ENCODE results near the gene DGKQ. TPM values are rescaled to one million over a fixed set of nuclear protein-coding genes. Genes with fewer than 3 reads are reported as not detected.

DGKQ gene
- total RNA-seq, 1 experiment from 2014 or later, result 12.2 TPM

- H3K4me1 ChIP-seq (ENCODE audit: control insufficient read depth, insufficient read depth, low read length), result peaks cover 13% of the 10 kb centered on the region; the same call in 1 of the 2 replicates
- DNase-seq (ENCODE audit: low read depth, low spot score) (no peak), ATAC-seq (peak; percentile 46; the same call in 1 of the 2 replicates)
- ChIA-PET POLR2A (interaction anchor here (0.8 kb wide), 1 partner anchor 11 kb away, joined by 3 read pairs; no protein-coding TSS in a partner anchor), CTCF (no interaction called here)
- H3K4me3 ChIP-seq (ENCODE audit: low read depth in 2 of 2, low read length in 2 of 2), result peak overlapping the region; percentile 90 to 97
- in situ Hi-C loops (cut with HindIII; ENCODE audit: low pct_unique_long_range_greater_than_20kb, low sequenced_read_pairs) (no loop called here), intact Hi-C loops (cut with micrococcal nuclease; ENCODE audit: unreplicated experiment) (no loop called here)
- H3K9me3 ChIP-seq (ENCODE audit: control insufficient read depth, insufficient read depth, low read depth, low read length), result no peaks in the 10 kb centered on the region
- H3K36me3 ChIP-seq (ENCODE audit: control insufficient read depth, insufficient read depth, low read length), result peaks cover 4% of the 10 kb centered on the region; the same call in 1 of the 2 replicates
- no peaks in the 10 kb centered on the region for H3K27me3 ChIP-seq (ENCODE audit: control insufficient read depth, insufficient read depth, low read length)
- H3K27ac ChIP-seq (ENCODE audit: low read length), result peak overlapping the region; percentile 82
- TSS peak; percentile 92 for BruUV-seq (replicated peaks)
- no peak for TF ChIP-seq SIN3A (IDR thresholded peaks at IDR 0.05; ENCODE audit: borderline replicate concordance, insufficient read depth, low read depth, low read length)
- no peak for TF ChIP-seq CTCF (IDR thresholded peaks at IDR 0.05)
- TF ChIP-seq REST (IDR thresholded peaks at IDR 0.05; ENCODE audit: insufficient read depth in 1 of 2, low read depth in 2 of 2, low read length in 1 of 2), result no peak
- TF ChIP-seq TCF7L2 (IDR thresholded peaks at IDR 0.05; ENCODE audit: low read depth, low read length), result no peak
- no peak for TF ChIP-seq POLR2AphosphoS5 (IDR thresholded peaks at IDR 0.05; ENCODE audit: low read depth, low read length)
Measured at GRCh38 chr4:932713-933070, 40.7 kb downstream of the DGKQ start.

DNA sequence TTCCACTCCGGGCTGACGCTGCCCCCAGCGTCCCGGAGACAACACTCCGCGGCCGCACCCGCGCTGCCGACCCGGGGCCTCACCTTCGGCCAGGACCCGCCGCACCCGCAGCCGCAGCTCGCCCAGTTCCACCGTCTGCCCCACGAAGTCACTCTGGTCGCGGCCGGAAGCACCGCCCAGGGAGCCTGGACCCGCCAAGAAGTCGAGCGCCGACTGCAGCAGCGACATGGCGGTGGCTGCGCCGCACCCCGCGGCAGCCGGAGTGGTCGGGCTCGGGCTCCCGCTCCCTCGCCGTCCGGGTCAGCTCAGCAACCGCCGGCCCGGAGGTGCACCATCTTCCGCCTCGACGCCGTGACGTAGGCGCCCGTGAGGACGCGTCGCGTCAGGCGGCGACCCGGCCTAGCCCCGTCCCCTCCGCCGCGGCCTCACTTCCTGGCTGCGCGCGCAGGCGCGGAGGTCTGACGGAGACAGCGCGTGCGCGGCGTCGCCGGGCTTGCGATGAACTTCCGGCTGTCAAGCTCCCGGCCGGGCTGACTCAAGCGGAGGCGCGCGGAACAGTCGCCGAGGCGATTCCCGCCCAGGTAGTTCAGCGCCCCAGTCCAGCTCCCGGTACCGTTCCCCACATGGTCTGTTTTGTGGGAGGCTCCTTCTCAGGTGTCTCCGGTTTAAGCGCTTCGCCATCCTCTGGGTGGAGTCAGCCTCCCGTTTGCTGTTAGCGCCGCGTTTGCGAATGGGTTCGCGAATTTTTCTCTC lies 41.2 kb downstream of the DGKQ start, which contains the start of the genes GAK and TMEM175:
Gene GAK (minus strand): TSS at position 357 of the 753 bp plus-strand sequence. CDS start 129 bp downstream, at position 228.
Gene TMEM175 (plus strand): TSS at position 501 of the 753 bp plus-strand sequence. CDS start 15,280 bp downstream, outside the sequence.
- no TSS peak for BruUV-seq (replicated peaks)
- H3K4me1 ChIP-seq (ENCODE audit: control insufficient read depth, insufficient read depth, low read length), result peaks cover 13% of the 10 kb centered on the region; the same call in 1 of the 2 replicates
- TF ChIP-seq POLR2AphosphoS5 (IDR thresholded peaks at IDR 0.05; ENCODE audit: low read depth, low read length), result peak; percentile 70
- no peak for TF ChIP-seq TCF7L2 (IDR thresholded peaks at IDR 0.05; ENCODE audit: low read depth, low read length)
- no peak for TF ChIP-seq CTCF (IDR thresholded peaks at IDR 0.05)
- TF ChIP-seq REST (IDR thresholded peaks at IDR 0.05; ENCODE audit: insufficient read depth in 1 of 2, low read depth in 2 of 2, low read length in 1 of 2), result no peak
- TF ChIP-seq SIN3A (IDR thresholded peaks at IDR 0.05; ENCODE audit: borderline replicate concordance, insufficient read depth, low read depth, low read length), result 0 out of 2 replicates have a peak, but pooled peaks have one; percentile 85
- in situ Hi-C loops (cut with HindIII; ENCODE audit: low pct_unique_long_range_greater_than_20kb, low sequenced_read_pairs), result no loop called here
- intact Hi-C loops (cut with micrococcal nuclease; ENCODE audit: unreplicated experiment), result no loop called here
- no peaks in the 10 kb centered on the region for H3K27me3 ChIP-seq (ENCODE audit: control insufficient read depth, insufficient read depth, low read length)
- H3K4me3 ChIP-seq (ENCODE audit: low read depth in 2 of 2, low read length in 2 of 2), result peak within 1 kb of the TSS; percentile 90 to 97
- no peaks in the 10 kb centered on the region for H3K9me3 ChIP-seq (ENCODE audit: control insufficient read depth, insufficient read depth, low read depth, low read length)
- peaks cover 4% of the 10 kb centered on the region; the same call in 1 of the 2 replicates for H3K36me3 ChIP-seq (ENCODE audit: control insufficient read depth, insufficient read depth, low read length)
- ChIA-PET POLR2A (interaction anchor here (0.6 to 0.8 kb wide), 2 partner anchors 12 to 167 kb away, joined by 3 to 6 read pairs; no protein-coding TSS in a partner anchor), CTCF (no interaction called here)
- peak within 1 kb of the TSS; percentile 82 for H3K27ac ChIP-seq (ENCODE audit: low read length)
- DNase-seq (ENCODE audit: low read depth, low spot score) (peak; percentile 74), ATAC-seq (peak; percentile 99)
